IPS DF 4.7 (cell line): ENCODE measurements around the gene IGF2R.
"Not testable (repeated sequence)": the region's sequence is repeated elsewhere in the genome, so short reads cannot be mapped to it uniquely, and the experiment has no call there.

ENCODE experiments used
- DNase-seq: peaks from one replicate; pipeline ENCODE4 v3.0.0-alpha.2; 2013; ENCODE audit warnings: low spot score; ENCODE audit errors: extremely low read depth

IGF2R gene

DNA sequence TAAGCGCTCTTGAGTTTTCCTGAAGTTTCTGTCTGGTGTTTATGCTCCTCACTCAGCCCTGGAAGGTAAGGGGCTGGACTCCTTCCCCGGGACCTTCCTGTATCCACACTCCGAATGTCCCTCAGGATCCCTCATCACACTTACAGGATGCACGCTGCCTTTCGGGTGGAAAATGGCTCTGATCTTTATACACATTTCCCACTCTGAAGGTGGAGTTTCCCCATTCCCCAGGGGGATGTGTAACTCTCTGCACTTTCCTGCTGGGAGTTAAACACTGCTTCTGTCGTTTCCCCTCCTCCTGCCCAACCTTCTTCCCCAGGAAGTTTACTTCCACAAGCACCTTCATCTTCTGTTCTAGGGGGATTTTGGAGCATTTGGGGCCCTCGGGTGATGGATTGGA, 17.1 kb upstream of the IGF2R start:
- DNase-seq, result no peak

DNA sequence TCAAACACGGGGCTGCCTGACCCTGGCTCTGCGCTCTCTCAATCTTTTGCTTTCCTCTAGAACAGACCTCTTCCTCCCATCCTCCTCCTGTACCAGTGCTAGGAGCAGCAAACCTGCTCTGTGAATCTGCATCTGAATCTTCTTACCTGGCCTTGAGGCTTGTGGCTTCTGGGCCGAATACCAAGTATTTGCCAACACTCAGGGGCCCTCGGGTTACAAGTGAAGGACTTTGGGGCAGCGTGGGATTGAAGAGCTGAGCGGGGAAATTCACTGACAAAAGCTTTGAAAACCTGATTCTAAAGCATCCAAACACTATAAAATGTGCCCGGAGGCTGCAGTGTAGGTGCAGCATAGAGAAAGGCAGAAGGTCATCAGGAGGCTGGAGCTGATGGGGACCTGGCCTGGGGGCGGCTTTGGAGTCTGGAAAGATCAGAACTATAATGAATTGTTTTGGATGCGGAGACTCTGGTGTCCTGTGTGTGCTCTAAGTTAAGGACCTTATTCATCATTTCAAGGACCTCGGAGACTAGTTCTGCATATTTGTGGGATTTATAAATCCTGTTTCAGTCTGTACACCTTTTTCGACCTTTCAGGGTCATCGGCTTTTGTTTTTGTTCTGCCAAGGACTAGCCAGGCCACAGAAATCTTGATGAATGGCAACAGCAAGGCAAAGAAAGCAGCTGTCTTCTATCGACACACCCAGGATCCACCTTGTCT, 16.4 kb upstream of the IGF2R start:
- no peak for DNase-seq

DNA sequence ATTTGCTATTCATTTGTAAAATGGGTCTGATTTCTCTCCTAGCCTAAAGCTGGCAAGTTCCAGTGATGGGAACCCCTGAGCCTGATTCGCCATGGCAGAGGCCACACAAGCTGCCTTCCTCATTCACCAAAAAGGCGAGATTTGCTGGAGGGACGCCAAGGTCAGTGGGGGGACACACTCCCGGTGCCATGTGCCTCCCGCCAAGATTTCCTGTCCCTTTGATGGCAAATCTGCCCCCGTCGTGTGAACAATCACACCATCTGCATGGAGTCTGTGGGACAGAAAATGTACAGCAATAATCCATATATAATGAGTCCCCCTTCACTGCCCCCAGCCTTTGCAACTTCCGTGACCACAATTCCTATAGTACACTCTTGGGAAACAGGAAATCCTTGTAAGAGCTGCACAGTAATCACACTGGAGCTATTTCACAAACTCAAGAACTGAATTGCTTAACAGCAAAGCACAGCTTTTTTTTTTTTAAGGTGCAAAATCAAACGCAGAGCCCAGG, 15.7 kb upstream of the IGF2R start:
- DNase-seq, result no peak

DNA sequence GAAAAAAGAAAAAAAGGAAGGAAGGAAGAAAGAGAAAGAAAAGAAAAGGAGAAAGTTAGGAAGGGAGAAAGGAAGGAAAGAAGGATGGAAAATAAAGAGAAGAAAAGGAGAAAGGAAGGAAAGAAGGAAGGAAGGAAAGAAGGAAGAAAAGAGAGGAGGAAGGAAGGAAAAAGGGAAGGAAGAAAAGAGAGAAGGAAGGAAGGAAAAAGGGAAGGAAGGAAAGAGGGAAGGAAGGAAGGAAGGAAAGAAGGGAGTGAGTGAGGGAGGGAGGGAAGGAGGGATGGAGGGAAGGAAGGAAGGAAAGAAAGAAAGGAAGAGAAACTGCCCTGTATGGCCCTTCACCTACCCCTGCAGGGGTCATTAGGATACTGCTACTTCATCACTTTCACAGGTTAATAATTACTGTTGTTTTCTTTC, 12.9 kb upstream of the IGF2R start:
- no peak for DNase-seq

DNA sequence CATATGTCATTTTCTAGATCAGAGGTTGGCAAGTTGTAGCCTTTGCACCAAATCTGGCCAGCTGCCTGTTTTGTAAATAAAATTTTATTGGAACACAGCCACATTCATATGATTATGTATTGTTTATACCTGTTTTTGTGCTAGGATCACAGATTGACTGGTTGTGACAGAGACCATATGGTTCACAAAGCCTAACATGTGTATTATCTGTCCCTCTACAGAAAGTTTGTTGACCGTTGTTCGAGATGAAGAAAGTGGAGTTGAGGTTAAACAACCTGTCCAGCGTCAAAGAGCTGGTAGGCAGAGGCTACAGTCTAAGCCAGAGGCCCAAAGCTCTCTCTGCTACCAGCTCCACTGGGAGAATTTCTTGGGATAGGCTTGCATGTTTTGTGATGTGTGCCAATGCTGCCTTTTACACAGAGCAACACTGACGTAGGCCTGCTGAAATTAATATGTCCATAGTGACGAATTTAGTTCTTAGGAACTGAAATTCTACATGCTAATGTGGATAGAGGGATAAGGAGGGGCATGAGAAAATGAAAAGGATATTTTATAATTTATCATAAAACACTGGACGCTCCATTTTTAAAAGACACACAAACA, 11.7 kb upstream of the IGF2R start:
- no peak for DNase-seq

DNA sequence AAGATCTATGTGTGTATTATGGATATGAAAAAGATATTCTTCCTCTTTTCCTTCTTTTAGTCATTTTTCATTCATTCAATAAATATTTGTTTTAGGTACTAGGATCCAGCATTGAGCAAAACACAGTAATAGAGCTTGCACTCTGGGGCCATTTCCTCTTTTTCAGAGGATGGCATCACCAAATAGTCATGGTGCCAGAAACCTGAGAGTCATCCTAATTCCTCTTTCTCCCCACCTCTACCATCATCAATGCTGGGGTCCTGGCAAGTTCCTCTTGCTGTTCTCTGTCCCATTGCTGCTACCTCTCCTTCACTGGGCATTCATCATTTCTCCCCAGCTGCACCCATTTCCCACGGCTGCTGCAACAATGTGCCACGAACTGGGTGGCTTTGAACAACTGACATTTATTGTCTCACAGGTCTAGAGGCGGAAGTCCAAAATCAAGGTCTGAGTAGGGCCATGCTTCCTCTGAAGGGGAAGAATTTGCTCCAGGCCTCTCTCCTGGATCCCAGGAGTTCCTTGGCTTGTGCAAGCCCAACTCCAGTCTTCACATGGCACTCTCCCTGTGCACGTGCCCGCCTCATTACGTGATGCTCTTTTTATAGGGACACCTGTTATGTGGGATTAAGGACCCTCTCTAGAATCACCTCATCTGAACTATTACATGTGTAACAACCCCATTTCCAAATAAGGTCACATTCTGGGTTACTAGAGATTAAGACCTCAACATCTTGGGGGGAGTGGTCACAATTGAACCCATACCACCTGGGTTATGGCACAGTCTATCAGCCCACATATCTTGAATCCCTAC, 9.5 kb upstream of the IGF2R start:
- DNase-seq, result no peak

DNA sequence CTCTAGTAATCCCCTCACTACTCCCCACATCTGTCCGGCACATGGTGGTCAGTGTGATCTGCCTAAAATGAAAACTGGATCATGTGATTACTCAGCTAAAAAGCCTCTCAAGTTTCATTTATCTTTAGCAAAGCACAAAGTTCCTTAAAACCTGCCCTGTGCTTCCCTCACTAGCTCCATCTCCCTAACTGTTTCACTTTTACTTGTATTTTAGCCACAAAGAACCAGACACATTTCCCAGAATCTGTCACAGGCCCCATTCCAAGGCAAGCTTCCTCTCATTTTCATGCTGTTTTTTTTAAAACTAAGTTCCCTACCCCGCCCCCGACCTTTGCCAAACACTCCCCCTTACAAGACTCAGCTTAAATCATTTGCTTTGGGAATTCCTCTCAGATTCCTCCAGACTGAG, 8.9 kb upstream of the IGF2R start:
- no peak for DNase-seq

DNA sequence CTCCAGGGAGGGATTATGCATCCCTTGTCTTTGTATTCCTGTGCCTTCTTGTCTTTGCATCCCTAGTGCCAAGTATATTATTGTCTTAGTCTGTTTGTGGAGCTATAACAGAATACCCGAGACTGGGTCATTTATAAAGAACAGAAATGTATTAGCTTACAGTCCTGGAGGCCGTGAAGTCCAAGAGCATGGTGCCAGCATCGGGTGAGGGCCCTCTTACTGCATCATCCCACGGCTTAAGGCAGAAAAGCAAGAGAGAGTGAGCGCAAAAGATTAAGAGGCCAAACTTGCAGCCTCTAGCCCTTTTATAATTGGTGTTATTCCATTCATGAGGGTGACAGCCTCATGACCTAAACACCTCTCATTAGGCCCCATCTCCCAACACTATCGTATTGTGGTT, 8.4 kb upstream of the IGF2R start:
- no peak for DNase-seq

DNA sequence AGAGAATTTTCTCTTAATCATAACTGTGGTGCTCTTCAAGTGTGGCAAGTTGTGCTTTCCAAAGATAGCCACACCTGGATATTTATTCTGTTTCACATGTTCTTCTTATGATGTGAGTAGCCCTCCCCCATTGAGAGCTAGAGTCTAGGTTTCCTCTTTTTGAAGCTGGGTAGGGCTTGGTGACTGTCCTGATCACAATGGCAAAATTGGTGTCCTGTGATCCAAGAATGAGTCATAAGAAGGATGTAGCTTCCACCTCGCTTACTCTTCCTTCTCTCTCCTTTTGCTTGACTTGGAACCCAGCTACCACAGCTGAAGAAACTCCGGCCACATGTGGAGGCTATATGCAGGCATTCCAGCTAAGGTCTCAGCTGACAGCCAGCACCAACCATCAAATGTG, 7.4 kb upstream of the IGF2R start:
- DNase-seq, result no peak

DNA sequence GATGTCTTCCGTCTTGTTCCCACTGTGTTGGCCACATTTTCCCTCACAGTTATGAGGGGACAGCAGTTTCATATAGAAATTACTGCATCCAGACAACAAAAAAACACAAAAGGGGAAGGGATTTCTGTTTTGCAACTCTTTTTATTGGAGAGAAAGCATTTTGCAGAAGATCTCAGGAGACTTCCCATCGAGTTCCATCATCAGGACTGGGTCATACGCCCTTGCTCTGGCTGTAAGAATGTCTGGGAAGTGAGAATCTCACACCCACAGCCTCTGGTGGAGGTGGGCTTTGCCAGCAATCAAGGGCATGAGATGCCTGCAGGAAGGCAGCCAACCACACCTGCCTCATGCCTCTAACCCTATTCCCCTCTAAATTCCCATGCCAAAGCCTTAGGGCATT, 5.8 kb upstream of the IGF2R start:
- no peak for DNase-seq

DNA sequence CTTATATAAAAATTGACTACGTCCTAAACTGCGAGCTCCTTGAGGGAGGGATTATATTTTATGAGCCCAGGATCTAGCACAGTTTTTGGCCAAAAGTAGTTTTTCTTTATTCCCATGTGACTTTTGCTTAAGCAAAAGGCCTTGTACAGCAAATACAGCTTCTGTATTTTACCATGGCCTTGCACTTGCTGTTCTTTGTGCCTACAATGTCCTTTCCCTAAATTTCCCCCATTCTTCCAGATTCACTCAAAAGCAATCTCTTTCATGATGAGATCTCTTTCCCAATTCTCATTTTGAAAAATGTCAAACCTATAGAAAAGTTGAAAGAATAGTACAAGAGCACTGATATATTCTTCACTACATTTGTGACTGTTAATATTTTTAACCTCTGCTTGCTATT, 4.8 kb upstream of the IGF2R start:
- no peak for DNase-seq

DNA sequence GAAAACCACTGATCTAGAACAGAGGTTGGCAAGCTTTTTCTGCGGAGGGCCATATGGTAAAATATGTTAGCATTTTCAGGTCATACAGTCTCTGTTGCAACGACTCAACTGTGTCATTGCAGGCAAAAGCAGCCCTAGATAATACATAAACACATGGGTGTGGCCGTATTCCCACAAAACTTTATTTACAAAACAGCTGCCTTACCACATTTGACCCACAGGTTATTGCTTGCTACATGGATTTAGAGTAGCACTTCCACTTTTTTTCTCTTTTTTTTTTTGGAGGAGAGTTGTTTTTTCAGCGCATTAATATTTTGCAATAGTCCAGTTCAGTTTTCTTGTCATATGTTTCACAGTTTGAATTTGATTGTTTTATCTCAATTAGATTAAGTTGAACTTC, 2.5 kb upstream of the IGF2R start:
- no peak for DNase-seq

DNA sequence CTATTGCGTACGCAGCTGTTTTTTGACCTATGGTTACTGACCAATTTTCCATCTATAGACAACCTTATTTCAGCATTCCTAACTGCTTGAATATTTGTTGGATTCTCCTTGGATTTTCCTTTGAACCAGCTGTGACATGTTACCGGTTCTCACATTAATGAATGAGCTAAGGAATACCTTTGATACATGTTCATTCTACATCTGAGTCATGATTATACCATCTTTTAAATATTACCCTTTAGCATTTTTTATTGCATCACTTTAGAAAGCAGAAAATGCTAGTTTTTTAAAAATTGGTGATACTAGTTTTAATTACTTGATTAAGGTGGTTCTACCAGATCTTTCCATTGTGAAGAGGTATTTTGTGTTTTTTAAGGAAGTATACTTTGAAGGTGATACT, 1.9 kb upstream of the IGF2R start:
- no peak for DNase-seq

DNA sequence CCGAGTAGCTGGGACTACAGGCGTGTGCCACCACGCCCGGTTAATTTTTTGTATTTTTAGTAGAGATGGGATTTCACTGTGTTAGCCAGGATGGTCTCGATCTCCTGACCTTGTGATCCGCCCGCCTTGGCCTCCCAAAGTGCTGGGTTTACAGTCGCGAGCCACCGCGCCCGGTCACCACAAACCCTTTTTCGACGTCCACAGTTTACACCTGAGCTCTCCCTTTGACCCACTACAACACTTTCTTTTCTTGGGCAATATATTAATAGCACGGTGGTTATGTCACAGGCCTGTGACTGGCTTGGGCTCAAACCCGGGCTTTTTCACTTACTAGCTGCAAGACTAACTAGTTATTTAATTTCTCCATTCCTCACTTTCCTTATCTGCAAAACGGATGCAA, 1.3 kb upstream of the IGF2R start:
- DNase-seq, result not testable (repeated sequence)

DNA sequence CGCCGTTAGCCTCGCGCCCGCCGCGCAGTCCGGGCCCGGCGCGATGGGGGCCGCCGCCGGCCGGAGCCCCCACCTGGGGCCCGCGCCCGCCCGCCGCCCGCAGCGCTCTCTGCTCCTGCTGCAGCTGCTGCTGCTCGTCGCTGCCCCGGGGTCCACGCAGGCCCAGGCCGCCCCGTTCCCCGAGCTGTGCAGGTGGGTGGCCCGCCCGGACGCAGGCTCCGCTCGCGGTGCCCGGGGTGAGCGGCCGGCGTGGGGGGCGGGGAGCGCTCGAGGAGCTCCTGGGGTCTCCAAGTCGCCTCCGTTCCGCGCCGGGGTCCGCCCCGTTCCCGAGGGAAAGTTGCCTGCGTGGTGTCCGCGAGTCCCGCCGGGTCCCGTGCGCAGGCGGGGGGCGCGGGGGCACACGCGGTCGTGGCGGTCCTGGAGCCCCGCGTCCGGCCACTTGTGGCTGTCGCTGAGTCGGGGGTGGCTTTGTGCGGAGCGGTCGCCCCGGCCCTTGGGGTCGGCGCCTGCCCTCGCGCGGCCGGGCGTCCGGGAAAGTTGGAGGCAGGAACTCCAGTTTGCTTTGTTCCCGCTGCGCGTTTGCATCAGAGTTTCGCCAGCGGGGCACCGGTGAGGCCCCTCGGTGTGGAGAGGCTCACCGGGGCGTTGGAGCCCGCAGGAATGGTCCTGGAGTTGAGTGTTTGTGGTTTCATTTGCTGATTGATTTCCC, 476 bp downstream of the IGF2R start:
- DNase-seq, result no peak

DNA sequence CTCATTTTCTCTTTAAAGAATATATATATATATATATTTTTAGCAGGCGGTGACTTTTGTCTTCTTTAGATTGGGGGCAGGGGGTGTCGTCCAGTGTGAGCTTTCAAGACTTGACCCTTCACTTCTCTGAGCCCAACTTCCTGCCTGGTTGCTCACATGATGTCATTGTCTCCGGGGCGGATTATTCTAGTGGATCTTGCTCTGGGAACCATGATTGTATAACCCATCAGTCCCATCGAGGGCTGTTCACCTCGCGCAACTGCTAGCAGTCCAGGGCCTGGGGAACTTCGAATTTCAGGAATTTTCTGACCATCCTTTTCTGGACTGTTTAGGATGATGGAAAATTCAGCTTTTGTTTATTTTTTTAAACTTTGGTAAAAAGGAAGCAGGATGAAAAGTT, 1.0 kb downstream of the IGF2R start:
- DNase-seq, result no peak

DNA sequence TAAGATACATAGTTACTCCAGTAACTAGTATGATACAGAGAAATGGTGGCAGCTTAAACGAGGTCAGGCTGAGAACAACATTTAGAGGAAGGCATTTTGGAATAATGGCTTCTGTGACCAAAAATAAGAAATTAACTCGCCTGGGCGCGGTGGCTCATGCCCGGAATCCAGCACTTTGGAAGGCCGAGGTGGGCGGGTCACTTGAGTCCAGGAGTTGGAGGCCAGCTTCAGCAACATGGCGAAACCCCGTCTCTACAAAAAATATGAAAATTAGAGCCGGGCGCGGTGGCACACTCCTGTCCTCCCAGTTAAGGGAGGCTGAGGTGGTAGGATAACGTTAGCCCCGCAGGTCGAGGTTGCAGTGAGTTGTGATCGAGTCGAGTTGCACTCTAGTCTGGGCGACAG, 1.8 kb downstream of the IGF2R start:
- DNase-seq, result no peak

DNA sequence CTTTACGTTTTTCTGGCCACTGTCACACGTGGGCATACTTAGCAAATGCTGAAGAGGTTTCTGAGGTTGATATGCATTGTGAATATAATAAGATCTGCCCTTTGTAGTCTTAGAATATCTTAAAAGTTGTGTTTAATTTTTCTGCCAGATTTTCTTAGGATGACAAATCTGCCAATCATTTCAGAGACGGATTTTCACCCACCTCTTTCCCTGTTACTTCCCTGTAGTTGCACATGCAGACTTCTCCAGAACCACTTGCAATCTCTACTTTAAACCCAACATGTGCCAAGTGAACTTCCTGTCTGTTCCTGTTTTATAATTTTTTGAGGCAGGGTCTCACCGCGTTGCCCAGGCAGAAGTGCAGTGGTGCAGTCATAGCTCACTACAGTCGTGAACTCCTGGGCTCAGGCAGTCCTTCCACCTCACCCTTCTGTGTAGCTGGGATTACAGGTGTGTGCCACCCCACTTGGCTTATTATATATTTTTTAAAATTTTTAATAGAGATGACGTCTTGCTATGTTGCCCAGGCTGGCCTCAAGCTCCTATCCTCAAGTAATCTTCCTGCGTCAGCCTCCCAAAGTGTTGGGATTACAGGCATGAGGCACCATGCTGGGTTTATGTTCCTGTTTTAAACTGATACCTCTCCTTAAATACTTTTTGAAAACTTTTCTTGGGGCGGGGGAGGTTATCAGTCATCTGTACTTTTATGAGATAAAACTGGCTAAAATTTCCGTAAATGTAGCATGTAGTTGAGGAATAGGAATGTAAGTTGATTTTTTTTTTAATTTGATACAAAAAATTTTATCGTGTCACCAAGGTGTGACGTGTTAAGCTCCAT, 2.7 kb downstream of the IGF2R start:
- DNase-seq, result no peak

DNA sequence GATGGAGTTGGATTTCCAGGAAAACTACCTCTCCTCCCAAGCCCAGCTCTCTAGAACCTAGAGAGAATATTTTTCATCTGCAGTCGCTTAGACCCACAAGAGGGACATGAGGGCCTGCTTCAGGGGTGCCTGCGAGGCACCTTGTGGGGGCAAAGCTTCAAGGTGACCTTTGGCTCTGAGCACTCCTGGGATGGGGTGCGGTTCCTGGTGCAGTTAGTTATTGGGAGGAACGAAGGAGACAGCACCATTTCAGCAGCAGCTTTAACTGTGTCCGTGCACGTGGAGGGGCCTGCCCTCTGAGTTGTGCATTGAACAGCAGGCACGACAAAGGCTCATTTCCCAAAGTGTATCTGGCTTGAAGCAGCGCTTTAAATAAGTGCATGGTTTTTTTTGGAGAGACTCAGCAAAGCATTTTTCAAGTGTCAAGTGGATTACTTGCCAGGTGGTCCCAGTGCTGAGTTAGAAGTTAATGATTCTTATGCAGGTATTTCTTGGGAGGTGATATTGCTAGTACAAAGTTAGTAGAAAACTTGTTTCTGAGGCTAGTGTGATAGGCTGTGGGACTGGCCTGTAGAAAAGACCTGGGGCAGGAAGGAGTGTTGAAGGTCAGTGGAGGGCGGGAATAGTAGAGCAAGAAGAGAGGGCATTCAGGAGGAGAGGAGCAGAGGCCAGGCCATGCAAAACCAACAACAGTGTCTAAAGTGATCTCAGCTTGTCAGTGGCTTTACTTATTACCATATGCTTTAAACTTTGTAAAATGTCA, 3.8 kb downstream of the IGF2R start:
- DNase-seq, result no peak

DNA sequence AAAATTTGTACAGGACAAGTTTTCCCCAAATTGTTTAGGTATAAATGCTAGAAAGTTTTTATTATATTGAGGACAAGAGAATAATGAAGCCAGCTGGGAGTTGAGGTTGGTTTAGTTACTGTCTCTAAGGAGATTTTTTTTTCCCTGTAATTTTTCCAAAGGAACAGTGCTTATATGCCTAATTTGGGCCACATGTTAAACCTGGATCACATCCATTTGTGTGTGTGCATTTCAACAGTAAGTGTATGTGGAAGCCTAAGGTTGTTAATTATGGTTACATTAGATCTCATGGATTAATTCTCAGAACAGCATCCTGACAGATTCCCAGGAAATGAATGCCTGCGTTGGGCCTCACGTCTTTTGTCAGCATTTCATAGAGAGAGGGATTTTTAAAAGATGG, 4.5 kb downstream of the IGF2R start:
- DNase-seq, result no peak
